ENCODE measurements around the gene ST6GAL1. TPM values are rescaled to one million over a fixed set of nuclear protein-coding genes. Genes with fewer than 3 reads are reported as not detected.

ST6GAL1 gene
- total and polyA plus RNA-seq, 2 of the 4 experiments (the other 2 are of a cell fraction): 1.4 to 2.9 TPM

- WGBS, 2 experiments (ENCODE audit: extremely low coverage in 2 of 2, insufficient read length in 1 of 2): no CpG with 5 or more reads among the region's 5 CpGs
Observed at GRCh38 chr3:187077537-187077936, 147.2 kb downstream of the ST6GAL1 start.

More at GRCh38 chr3:187077537-187077936, 147.2 kb downstream of the ST6GAL1 start:
- H2BK20ac ChIP-seq (ENCODE audit: low read depth, low read length): no peak overlapping the region
- no TSS peak for BruUV-seq (replicated peaks)
- H2AK5ac ChIP-seq (ENCODE audit: low read depth, low read length): no peak overlapping the region
- no peaks in the 10 kb centered on the region for H3K4me1 ChIP-seq (ENCODE audit: control insufficient read depth, insufficient read depth, low read length)
- no peak overlapping the region for H4K5ac ChIP-seq (ENCODE audit: low read depth, low read length)
- ChIA-PET CTCF (no interaction called here), POLR2A (ENCODE audit: unreplicated experiment) (no interaction called here)
- no peaks in the 10 kb centered on the region; the same call in 1 of the 2 replicates for H3K36me3 ChIP-seq (ENCODE audit: control insufficient read depth, insufficient read depth, low read length)
- no peaks in the 10 kb centered on the region for H3K9me3 ChIP-seq (ENCODE audit: control insufficient read depth, insufficient read depth, low read length)
- DNase-seq (no peak), ATAC-seq (ENCODE audit: low read depth) (no peak)
- H2BK120ac ChIP-seq (ENCODE audit: low read depth, low read length): no peak overlapping the region
- peaks cover 3% of the 10 kb centered on the region; the same call in 1 of the 2 replicates for H3K9me1 ChIP-seq (ENCODE audit: insufficient read depth, low read length)
- H3K4me2 ChIP-seq (ENCODE audit: low read depth, low read length): no peak overlapping the region
- no peak overlapping the region for H3K4me3 ChIP-seq (ENCODE audit: insufficient read depth, low read depth, low read length)
- no peaks in the 10 kb centered on the region for H3K79me1 ChIP-seq (ENCODE audit: low read depth in 1 of 2, low read length in 2 of 2)
- no peak overlapping the region for H2AFZ ChIP-seq (replicated peaks; ENCODE audit: low read length, poor library complexity)
- no peak overlapping the region for H3K9ac ChIP-seq (ENCODE audit: low read depth, low read length)
- dilution Hi-C loops (cut with HindIII; ENCODE audit: low sequenced_read_pairs, unreplicated experiment): no loop called here
- no peak overlapping the region for H2BK5ac ChIP-seq (ENCODE audit: low read depth, low read length, poor library complexity, severe bottlenecking)
- H2AK9ac ChIP-seq (replicated peaks; ENCODE audit: low read depth, low read length, poor library complexity): no peak overlapping the region
- no peak overlapping the region for H3K4ac ChIP-seq (ENCODE audit: low read depth, low read length)
- no peak overlapping the region for H2BK15ac ChIP-seq (ENCODE audit: low read depth, low read length)
- H3K14ac ChIP-seq (replicated peaks; ENCODE audit: low read depth, low read length): no peak overlapping the region
- no peak overlapping the region for H3K23ac ChIP-seq (ENCODE audit: low read depth, low read length)
- no peak overlapping the region for H4K8ac ChIP-seq (ENCODE audit: low read depth in 2 of 2, low read length in 2 of 2)
- intact Hi-C loops (cut with micrococcal nuclease): no loop called here
- no peak overlapping the region for H3K18ac ChIP-seq (ENCODE audit: low read depth, low read length)
- no peak overlapping the region for H3K27ac ChIP-seq (ENCODE audit: insufficient read depth, low read length)
- no peaks in the 10 kb centered on the region for H4K20me1 ChIP-seq (ENCODE audit: insufficient read depth, low read length)
- in situ Hi-C loops (cut with MboI; ENCODE audit: low sequenced_read_pairs): no loop called here
- no peaks in the 10 kb centered on the region for H3K27me3 ChIP-seq (ENCODE audit: control insufficient read depth, insufficient read depth, low read length)
- no peak overlapping the region for H4K91ac ChIP-seq (ENCODE audit: insufficient read depth, low read depth, low read length)
- H3K56ac ChIP-seq (ENCODE audit: extremely low read depth, insufficient read depth, low read length): no peak overlapping the region
- no peak for TF ChIP-seq POLR2A (IDR thresholded peaks at IDR 0.05; ENCODE audit: low read depth, low read length)
- no peak for TF ChIP-seq RFX5 (IDR thresholded peaks at IDR 0.05; ENCODE audit: low read depth, low read length)
- no peak for TF ChIP-seq RCOR1 (IDR thresholded peaks at IDR 0.05; ENCODE audit: insufficient replicate concordance, low read length)
- no peak for TF ChIP-seq FOS (IDR thresholded peaks at IDR 0.05; ENCODE audit: low read depth, low read length)
- no peak for TF ChIP-seq CTCF (conservative IDR thresholded peaks at IDR 0.05; ENCODE audit: low read depth, low read length)
- no peak for TF ChIP-seq USF2 (IDR thresholded peaks at IDR 0.05; ENCODE audit: low read depth, low read length)
- no peak for TF ChIP-seq RAD21 (IDR thresholded peaks at IDR 0.05; ENCODE audit: low read length)
- TF ChIP-seq MAZ (IDR thresholded peaks at IDR 0.05; ENCODE audit: borderline replicate concordance, low read depth, low read length): no peak
- TF ChIP-seq MXI1 (IDR thresholded peaks at IDR 0.05; ENCODE audit: borderline replicate concordance, low read depth, low read length): no peak
